Epithelial cell of esophagus (primary cell): Measurements from ENCODE around the gene COMMD1.

ENCODE experiments used
- DNase-seq: peaks from one replicate; pipeline ENCODE4 v3.0.0; 2010; ENCODE audit warnings: low read depth
- H3K4me3 ChIP-seq: 2 replicates; pipeline ENCODE4 v1.5.1; 2011; ENCODE audit warnings: mild to moderate bottlenecking, low read length, control low read depth
- TF ChIP-seq, protein P1 (sequence below): IDR thresholded peaks from 2 replicates; pipeline ENCODE4 v1.5.1; 2011; ENCODE audit warnings: low read depth, mild to moderate bottlenecking, low read length, control low read depth, inconsistent platforms; ENCODE audit not compliant: insufficient read depth; ENCODE audit errors: missing control alignments

COMMD1 gene

GRCh38 chr2:62176801-62177200, 271.3 kb downstream of the COMMD1 start:
- no peak overlapping the region for H3K4me3 ChIP-seq
- TF ChIP-seq, protein P1, sequence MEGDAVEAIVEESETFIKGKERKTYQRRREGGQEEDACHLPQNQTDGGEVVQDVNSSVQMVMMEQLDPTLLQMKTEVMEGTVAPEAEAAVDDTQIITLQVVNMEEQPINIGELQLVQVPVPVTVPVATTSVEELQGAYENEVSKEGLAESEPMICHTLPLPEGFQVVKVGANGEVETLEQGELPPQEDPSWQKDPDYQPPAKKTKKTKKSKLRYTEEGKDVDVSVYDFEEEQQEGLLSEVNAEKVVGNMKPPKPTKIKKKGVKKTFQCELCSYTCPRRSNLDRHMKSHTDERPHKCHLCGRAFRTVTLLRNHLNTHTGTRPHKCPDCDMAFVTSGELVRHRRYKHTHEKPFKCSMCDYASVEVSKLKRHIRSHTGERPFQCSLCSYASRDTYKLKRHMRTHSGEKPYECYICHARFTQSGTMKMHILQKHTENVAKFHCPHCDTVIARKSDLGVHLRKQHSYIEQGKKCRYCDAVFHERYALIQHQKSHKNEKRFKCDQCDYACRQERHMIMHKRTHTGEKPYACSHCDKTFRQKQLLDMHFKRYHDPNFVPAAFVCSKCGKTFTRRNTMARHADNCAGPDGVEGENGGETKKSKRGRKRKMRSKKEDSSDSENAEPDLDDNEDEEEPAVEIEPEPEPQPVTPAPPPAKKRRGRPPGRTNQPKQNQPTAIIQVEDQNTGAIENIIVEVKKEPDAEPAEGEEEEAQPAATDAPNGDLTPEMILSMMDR: no peak
- no peak for DNase-seq

- TF ChIP-seq, protein P1: no peak
- no peak for DNase-seq
- H3K4me3 ChIP-seq: no peak overlapping the region
These were observed 272.0 kb downstream of the COMMD1 start for GRCh38 chr2:62177392-62178049.

DNA sequence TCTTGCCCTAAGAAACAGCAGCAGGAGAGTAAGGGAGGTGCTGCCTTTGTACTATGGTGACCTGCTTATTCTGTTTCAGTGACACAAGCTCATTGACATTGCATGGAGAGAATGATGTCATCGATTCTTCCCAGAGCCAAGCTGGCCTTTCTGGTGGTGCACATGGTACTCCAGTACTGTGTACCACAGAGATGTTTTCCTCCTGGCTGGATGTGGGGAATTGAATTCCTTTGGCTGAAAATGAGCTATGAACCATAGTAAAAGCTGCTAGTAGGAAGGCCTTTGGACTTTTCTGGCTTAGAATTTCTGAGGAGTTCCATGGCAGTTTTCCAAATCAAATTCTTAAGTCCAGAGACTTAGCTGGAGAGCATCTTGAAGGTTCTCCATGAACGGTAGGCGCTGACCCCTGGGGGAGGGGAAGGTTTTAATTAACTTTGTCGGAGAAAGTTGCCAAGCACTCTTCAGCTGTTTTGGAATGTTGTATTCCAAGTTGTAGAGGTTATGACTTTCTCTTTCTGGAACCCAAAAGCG, 273.3 kb downstream of the COMMD1 start:
- no peak for DNase-seq
- TF ChIP-seq, protein P1: no peak
- no peak overlapping the region for H3K4me3 ChIP-seq

DNA sequence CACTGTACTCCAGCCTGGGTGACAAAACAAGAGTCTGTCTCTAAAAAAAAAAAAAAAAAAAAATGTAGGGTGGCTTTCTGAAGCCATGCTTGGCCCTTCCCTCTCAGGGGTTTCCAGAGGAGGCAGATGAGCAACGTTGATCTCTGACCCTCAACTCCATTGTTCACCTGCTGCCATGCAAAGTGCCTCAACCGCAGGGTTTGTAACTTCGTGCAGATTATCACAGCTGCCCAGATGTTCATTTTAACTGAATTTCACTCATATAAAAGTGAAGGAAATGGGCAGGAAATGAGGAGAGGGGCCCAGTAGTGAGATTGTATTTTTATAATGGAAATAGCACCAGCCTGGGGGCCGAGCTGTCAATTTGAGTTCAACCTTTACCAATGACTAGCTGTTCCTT, 275.5 kb downstream of the COMMD1 start:
- H3K4me3 ChIP-seq: no peak overlapping the region
- TF ChIP-seq, protein P1: no peak
- no peak for DNase-seq

DNA sequence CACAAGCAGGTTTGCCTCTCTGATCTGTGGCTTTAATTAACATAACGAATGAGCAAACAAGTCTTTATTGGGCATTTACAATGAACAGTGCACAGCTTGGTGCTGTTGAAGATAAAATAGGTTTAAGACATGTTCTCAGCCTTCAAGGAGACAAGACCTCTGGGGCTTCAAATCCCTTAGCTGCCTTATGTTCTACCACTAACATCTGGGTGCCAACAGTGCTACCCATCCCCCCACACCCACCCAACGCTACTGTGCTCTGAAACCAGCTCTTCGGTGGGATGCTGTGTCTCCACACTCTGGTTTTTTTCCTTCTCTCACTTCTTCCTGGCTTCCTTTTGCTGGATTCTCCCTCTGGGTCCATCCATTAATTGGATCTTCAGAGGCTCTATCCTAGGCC, 276.4 kb downstream of the COMMD1 start:
- H3K4me3 ChIP-seq: no peak overlapping the region
- TF ChIP-seq, protein P1: no peak
- DNase-seq: no peak

GRCh38 chr2:62184512-62185230, 279.2 kb downstream of the COMMD1 start:
- no peak for DNase-seq
- H3K4me3 ChIP-seq: no peak overlapping the region
- TF ChIP-seq, protein P1: no peak
